ENCODE measurements around the gene PTPRD.

Gene PTPRD

DNA sequence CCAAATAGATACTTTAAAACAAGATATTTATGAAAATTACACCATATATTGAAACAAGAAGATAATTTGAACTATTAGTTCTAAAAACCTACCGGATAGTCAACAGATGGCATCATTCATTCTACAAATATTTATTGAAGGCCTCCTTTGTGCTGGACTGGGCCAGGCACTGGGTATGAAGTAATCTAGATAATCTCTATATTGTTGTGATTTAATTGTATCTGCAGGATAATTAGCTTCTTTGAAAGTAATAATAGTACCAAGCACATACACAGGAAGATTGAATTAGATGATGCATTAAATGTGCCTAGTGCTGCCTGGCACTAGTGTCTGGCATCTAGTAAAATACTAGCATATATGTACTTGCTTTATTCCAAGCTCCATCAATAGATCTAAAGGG is 2078.0 kb downstream of the PTPRD start:
- no peak for DNase-seq

DNA sequence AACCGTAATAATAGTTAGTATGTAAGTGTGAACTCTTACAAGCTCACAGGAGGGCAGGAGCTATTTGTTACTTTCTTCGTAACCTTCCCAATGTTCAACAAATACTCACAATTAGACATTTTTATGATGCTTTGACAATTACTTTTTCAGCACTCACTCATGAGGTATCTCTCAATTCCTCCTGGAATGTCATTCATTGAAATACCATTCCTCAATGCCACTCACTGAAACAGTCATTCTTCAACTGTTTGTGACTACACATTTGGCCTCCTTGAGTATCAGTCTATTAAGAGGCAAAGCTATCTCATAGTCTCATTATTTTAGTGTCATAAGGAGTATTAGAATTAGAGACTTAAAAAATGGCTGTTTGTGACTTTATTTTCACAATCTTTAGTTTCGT is 2079.1 kb downstream of the PTPRD start:
- no peak for DNase-seq

DNA sequence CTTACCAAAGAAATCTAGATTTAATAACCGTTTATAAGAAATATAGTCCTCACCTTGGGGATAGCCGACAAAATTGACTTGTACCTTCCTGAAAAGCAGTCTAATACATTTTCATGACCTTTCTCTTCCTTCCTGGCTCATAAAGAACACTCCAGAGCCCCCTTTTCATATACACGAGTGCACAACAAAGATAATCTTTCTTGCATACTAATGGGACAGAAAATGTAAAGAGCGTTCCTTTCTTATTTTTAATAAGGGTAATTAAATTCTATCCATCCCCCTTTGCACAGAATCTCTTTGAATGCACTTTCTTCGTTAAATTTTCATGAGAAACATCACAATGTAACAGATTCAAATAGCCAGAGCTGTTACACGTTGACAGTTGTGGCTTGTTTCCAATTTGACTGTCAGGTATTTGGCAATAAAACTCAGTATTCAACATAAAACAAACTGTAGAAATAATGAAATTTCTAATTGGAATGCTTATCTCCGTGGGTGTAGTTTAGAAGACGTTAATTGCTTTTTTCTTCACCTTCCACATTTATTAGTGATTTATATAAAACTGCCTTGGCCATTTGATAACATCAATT is 2080.9 kb downstream of the PTPRD start:
- DNase-seq, result no peak

DNA sequence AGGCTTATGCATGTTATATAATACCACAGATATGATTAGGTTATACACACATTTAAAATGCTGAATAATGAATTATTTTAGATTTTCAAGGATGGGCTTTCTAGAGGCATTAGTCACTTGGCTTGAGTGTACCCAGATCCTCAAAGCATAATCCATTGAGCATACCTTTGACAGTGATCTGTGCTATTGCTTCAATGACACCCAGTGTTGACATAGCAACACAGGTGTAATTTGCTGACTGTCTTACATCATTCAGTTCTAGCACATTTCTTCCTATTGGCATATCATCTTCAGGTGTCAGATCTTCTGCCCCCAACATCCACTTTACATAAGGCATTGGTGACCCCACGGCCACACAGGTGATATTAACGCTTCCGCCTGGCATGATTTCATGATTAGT is 2091.7 kb downstream of the PTPRD start:
- no peak for DNase-seq

DNA sequence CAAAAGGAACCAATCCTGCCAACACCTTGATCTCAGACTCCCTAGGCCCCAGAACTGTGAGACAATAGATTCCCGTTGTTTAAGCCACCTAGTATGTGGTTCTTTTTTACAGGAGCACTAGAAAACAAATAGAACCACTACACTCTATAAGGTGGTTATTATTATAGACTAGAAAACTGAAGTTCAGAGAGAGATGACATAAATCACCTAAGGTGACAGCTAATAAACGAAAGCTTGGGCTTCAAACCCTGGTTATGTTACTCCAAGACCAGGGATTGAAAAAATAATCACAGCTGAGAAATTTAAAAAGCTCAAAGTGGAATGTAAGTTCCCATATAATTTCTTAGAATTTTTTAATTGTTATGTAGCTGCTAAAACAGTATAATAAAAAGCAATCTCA is 2097.1 kb downstream of the PTPRD start:
- no peak for DNase-seq

DNA sequence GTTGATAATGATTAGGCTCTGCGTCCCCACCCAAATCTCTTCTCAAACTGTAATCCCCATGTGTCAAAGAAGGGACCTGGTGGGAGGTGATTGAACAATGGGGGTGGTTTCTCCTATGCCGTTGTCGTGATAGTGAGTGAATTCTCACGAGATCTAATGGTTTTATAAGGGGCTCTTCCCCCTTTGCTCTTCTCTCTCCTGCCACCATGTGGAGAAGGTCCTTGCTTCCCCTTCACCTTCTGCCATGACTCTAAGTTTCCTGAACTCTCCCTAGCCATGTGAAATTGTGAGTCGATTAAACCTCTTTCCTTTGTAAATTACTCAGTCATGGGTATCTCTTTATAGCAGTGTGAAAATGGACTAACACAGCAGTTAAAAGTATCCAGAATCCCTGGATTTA is 2098.0 kb downstream of the PTPRD start:
- DNase-seq, result no peak

DNA sequence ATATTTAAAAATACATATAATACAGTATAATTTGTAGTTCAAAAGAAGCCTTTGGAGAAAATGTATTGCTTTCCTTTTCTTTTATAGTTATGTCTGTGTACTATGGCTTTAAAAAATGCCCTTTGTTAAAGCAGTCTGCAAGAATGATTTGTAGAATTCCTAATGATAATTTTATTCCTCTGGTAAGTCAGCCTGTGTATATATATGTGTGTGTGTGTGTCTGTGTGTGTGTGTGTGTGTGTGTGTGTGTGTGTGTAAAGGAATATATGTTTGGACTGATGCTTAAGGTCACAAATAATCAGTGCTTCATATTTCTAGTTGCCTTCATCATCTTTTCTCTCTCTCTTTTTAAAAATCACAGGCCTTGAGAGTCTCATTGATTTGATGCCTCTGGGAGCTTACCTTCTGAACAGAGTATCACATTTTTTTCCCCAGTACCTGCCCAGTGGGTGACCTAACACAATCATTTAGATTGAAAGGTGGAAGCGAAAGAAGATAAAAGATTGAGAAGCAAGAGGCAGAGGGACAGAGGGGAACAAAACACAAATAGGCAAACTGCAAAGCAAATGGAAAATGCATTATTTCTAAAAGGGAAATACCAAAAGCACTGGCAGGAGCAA is 2104.0 kb downstream of the PTPRD start:
- no peak for DNase-seq

DNA sequence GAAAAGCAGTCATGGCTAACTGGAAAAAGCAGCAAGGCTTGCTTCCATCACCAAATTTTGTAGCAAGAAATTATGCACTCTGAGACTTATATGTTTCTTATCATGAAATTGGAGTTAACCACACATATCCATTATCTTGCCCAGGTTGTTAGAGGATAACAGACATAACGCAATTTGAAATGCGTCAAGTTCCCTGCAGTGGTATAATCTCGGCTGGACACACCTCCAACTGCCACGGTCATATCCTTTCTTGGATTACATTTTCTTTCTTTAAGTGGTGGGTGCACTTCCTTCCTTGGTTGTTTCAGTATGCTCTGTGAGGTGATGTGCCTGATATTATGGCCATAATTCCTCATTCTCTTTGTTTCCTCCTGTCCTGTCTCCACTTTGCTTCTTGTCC is 2118.2 kb downstream of the PTPRD start:
- no peak for DNase-seq

DNA sequence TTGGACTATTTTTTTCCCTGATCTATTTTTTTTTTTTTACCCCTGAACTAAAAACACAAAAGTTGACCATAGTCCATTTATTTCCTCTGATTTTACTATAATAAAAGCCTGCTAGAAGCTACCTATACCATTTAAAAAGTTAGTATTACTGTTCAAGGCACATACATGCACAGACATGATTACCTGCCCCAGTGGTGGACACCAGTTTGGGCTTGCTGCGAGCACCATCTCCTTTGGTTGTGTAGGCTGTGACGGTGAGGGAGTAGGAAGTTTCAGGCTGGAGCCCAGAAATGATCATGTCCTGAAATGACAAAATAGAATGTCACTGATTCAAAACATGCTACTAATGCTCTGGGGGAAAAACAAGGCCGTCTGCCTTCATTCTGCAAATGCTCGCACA is 2120.1 kb downstream of the PTPRD start:
- no peak for DNase-seq

DNA sequence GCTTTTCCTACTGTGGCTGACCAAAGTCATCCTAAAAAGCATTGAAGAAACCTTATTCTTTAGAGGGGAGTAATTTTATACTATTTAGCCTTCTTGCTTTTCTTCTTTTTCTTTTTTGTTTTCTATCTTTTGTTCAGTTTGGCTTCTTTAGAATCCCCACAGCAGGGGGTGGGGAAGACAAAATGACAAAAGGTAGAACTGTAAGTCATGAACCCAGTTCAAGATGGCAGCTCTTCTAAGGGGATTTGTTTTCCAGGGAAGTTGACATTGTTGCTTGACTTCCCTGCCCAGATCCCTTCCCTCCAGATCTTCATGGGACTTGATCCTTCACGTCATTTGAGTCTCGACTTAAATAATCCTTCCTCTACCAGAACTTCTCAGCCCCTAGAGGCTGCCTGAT is 2120.8 kb downstream of the PTPRD start:
- DNase-seq, result no peak

DNA sequence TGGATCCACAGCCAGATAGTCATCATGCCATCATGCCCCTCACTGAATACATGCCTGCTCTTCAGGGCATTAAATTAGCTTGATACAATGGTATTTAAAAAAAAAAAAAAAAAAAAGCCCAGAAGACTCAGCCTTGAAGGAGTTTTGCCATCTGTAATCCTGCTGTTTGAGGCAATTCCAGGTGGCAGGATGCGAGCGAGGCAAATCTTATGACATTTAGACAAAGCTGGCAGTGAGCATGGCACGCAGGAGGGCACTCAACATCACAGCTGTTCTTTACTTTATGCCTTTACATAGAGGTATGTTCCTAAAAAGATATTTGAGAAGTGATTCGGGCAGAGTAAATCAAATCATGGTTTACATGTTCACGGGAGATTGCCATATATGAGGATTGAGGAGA is 2121.2 kb downstream of the PTPRD start:
- no peak for DNase-seq

DNA sequence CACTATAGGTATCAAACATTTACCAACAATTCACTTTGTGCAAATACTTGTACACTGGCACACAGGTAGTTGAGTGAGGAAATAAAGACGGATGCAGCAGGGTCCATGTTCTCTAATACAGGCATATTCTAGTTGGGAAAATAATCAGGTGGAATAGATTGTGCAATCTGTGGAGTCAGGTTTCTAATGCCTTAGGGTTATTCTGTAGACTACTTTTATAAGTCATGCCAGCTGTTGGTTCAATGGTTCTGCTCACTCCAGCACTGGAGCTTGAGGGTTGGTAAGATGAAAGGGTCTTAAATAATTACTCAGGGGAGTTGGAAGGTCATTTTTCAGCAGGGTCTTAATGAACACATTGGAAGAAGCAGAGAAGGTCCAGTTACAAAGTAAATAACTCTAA is 2123.0 kb downstream of the PTPRD start:
- no peak for DNase-seq

DNA sequence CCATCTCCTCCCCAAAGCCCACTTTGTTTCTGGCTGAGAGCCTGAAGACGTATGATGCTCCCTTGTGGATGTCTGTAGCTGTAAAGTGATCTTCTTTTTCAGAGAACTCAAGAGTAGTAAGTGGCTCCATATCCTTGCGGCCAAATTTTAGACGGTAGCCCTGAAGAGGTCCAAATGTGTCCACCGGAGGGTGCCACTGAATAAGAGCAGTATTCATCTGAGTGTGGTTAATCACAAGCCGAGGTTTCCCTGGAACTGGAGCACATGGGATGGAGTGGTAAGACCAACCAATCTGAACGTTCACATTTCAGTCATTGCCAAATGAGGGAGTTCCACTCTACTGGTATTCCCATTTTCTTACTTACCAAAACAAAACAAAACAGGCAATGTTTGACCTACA is 2126.7 kb downstream of the PTPRD start:
- DNase-seq, result no peak

DNA sequence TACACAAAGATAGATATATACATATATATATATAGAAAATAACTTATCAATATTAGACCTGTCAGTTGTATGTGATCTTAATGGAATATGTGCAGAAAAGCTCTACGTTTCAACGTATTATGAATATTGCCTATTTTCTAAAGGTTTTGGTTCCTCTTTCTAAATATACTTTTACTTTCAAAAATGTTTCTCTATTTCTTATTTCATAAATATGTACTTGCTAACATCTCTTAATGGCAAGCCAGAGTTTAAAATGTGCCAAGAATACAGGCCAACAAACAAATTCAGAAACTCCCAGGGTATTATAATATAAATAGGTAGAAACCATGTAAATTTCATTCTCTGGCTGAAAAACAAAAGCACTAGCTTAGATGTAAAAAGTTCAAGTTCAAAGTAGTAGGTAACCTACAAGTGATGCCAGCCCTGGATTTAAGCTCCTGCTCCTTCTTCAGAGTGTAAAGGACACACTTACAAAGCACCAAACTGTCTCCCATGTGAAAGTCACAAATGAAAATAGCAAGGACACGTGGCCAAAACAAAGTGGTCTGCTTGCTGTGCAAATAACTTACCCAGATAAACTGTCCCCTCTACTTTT is 2128.1 kb downstream of the PTPRD start:
- DNase-seq, result no peak

DNA sequence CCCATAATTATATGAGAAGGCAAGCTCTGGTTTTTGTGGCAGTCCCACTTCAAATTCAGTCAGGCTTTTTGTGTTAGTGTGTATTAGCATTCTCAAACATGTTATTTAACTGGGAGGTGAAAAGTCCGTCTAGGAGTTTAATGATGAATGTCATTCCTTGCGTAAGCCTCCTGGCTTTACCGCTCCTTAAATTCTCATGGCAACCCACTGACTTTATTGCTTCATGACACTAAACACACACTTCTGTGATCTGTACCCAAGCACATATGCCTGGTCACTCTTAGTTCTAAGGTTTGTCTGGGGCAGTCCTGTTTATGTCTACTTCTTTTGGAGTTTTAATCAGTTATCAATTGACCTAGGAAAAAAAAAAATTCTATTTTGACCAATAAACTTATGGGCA is 2135.4 kb downstream of the PTPRD start:
- DNase-seq, result no peak

DNA sequence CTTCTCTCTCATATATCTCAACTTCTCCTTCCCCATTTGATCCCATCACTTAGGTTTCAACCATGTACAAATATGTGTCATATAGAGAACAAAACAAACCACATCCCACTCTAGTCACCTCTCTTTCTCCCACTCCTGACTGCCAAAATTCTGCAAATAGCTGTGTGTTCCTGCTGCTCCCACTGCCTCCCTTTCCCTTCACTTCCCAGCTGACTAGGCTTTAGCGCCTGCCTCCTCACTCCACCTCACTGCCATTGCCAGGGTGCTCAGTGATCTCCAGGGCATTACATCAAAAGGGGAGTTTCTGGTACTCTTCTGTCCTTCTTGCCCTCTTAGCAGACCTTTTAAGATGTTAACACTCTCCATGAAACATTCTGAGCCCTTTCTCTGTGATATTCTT is 2137.9 kb downstream of the PTPRD start:
- no peak for DNase-seq

DNA sequence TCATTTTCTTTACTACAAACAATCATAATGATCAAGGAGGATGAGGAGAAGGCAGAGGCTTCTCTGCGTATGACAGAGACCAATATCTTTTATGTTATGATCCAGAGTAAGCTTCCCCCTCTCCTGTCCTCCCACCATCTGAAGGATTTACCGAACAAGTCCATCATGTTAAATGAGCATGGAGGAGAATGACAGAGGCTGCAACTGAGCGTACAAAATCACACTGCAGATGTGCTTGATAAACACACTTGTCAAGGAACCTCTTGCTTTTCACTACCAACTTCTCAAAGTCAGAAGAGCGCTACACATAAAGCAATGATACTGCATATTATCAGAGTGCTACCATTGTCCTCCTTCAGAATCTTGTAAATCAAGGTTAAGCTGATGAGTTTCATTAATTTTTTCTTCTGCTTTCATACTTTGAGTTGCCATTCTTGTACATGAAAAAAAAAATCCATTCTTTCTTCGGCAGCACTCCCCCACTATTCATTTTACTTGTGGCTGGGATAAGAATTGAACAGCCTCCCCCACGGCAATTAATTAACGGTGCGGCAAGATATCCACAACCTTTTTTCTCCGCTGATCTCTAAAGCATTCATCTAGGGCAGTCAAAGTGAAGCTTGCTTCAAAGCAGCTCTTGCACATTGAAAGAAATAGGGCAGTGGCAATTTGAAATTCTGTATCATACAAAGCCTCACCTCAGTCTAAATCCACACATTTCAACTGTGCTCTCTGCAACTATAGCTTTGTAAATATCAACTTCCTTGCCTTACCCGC is 2139.4 kb downstream of the PTPRD start:
- no peak for DNase-seq

DNA sequence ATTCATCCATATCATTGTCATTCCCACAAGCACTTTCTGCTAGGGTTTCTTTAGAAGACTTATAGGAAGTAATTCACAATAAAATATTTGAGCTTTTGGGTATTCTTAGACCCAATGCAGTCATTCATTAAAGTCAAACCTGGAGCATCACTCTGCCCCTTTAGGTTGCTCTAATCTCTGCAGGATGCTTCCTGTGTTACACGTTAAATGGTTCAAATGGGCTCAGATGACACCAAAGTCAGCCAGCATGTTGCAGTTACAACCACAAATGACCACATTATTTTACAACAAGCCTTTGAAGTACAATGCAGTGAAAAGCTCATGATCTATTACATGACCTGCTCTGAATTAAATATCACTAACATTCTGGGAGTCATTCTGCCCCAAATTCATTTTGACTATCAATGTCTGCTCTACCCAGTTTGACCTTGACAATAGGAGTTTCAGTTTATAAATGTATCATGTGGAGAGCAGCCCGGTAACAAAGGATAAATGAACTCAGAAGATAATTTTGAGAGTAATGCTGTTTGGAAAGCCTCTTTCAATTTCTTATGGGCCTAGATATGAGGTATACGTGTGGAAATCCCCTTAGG is 2144.7 kb downstream of the PTPRD start:
- no peak for DNase-seq

DNA sequence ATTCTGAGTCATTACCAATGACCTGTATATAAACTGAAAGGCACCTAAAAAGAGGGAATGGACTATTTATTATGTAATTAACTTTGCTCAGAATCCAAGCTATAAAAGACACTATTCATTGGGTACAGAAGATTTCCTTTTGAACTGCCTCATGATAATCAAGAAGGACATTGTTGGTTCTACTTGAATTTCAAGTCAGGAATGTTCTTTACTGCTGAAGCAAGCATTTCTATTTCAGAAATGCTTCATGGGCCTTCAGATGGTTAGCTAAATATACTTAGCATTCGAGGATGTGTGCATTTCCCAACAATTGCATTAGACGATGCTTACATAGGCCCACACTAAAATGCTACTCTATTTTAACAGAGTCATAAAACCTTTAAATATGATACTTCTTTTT is 2155.0 kb downstream of the PTPRD start:
- no peak for DNase-seq

DNA sequence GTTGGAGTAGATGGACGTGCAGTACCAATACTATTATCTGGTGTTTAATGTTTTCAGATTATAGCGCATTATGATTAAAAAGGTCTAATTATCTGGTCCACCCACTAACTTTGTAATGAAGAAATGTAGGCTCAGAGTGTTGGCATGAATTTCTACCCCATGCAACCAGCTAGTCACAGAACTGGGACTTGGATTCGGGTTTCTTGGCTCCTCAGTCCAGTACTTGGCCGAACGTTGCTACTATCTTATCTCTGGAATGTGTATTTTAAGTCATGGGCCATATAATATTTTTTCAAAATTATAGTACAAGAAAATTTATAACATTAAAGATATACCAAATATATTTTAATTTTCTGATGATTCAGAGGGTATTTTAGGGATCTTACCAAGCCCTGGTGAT is 2155.7 kb downstream of the PTPRD start:
- DNase-seq, result no peak

DNA sequence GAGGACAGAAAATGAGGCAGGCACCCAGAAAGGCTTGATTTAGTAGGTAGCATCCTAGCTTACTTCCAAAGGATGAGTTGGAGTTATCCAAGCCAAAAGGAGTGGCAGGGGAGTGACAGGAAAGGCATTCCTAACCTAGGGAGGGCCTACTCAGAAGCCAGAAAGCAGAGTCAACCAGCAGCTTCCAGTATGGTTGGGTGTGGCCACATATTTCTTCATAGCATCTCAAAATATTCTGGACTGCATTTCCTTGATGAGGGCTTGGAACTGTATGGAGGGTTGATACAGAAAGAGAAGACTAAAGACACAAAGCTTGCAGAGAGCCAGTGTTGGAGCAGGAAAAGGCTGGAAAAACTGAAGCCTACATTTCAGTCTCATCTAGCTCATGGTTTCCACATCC is 2156.5 kb downstream of the PTPRD start:
- no peak for DNase-seq

DNA sequence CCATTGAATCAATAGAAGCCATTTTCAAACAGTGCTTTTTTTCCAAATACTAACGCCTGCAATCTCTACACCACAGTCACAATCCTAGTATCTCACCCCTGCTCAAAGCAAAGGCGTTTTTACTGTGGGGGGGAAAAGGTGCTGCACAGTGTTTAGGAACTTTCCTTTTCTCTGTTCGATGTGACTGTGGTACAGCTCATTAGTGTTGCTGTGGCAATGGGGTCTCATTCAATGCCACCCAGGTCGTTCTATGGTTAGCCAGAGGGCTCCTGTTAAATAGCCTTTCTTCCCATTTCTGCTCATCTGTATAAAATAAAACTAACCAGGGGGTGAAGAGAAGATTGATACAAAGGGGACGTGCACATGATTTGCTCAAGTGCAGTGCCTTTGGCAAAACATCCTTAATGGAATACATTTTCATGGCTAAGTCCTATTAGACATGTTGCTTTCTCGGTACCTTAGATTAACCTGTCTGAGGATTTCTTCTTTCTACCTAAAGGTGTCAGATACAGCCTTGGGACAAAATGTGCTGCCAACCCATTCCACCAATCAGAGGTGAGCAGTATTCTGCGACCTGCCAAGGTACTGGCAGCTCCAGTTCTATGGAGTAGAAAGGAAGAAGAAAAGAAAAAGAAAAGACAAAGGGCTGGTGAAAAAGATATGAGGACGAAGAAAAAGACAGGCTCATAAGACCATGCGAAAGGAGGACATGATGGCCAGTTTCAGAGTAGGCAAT is 2161.8 kb downstream of the PTPRD start:
- no peak for DNase-seq

DNA sequence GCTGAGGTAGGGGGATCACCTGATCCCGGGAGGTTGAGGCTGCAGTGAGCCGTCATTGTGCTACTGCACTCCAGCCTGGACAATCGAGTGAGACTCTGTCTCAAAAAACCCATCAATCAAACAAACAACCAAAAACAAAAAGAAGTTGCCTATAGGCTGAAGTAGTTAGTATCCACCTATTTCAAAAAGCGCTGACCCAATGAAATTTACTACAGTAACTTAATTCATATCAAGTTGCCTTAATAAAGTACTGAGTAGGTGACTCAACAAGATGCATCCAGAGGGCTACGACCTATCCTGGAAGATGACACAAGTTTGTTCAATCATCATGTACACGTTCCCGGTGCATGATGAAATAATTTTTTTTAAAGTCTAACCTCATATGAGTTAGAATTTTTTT is 2164.6 kb downstream of the PTPRD start:
- no peak for DNase-seq
